H9 (cell line): ENCODE measurements around the gene PGBD2. TPM values are rescaled to one million over a fixed set of nuclear protein-coding genes. Genes with fewer than 3 reads are reported as not detected.
"Not testable (repeated sequence)": the region's sequence is repeated elsewhere in the genome, so short reads cannot be mapped to it uniquely, and the experiment has no call there.

Source experiments
- DNase-seq: peaks from one replicate; pipeline ENCODE4 v3.0.0-alpha.2; 2017
- H2AFZ ChIP-seq: one replicate; pipeline ENCODE4 v1.6.1; 2013; ENCODE audit warnings: mild to moderate bottlenecking, low read length, control low read depth, moderate library complexity
- H2AK5ac ChIP-seq: 2 replicates; pipeline ENCODE4 v1.6.1; 2013; ENCODE audit warnings: low read length, control low read depth, mixed read lengths; ENCODE audit not compliant: insufficient read length
- H2BK120ac ChIP-seq: one replicate; pipeline ENCODE4 v1.6.1; 2013; ENCODE audit warnings: low read depth, mild to moderate bottlenecking, low read length, control low read depth, inconsistent platforms; ENCODE audit not compliant: poor library complexity, severe bottlenecking
- H2BK12ac ChIP-seq: 2 replicates; pipeline ENCODE4 v1.6.1; 2013; ENCODE audit warnings: low read length, control low read depth, mixed read lengths, low read depth; ENCODE audit not compliant: insufficient read length
- H2BK15ac ChIP-seq: 2 replicates; pipeline ENCODE4 v1.6.1; 2013; ENCODE audit warnings: low read depth, low read length, control low read depth
- H2BK20ac ChIP-seq: one replicate; pipeline ENCODE4 v1.6.1; 2013; ENCODE audit warnings: low read depth, mild to moderate bottlenecking, low read length, control low read depth, inconsistent platforms; ENCODE audit not compliant: poor library complexity, severe bottlenecking
- H2BK5ac ChIP-seq: 2 replicates; pipeline ENCODE4 v1.6.1; 2013; ENCODE audit warnings: low read length, control low read depth, mixed read lengths; ENCODE audit not compliant: insufficient read length
- H3K14ac ChIP-seq: 2 replicates; pipeline ENCODE4 v1.6.1; 2013; ENCODE audit warnings: low read length, control low read depth; ENCODE audit not compliant: insufficient read depth
- H3K18ac ChIP-seq: 2 replicates; pipeline ENCODE4 v1.6.1; 2013; ENCODE audit warnings: low read depth, mild to moderate bottlenecking, mixed read lengths, low read length, control low read depth; ENCODE audit not compliant: insufficient read length
- H3K23ac ChIP-seq: 2 replicates; pipeline ENCODE4 v1.6.1; 2013; ENCODE audit warnings: low read length, control low read depth, mixed read lengths, low read depth; ENCODE audit not compliant: insufficient read length
- H3K23me2 ChIP-seq: 2 replicates; pipeline ENCODE4 v1.6.1; 2013; ENCODE audit warnings: low read depth, mild to moderate bottlenecking, mixed read lengths, low read length, control low read depth; ENCODE audit not compliant: insufficient read length, poor library complexity, severe bottlenecking
- H3K27ac ChIP-seq: 2 replicates; pipeline ENCODE4 v1.5.1; 2013; ENCODE audit warnings: low read length, control low read depth, mixed read lengths, low read depth; ENCODE audit not compliant: insufficient read length
- H3K27me3 ChIP-seq: 2 replicates; pipeline ENCODE4 v1.6.1; 2013; ENCODE audit warnings: low read length, control low read depth, inconsistent platforms; ENCODE audit not compliant: insufficient read depth
- H3K4ac ChIP-seq: 2 replicates; pipeline ENCODE4 v1.6.1; 2013; ENCODE audit warnings: low read depth, mild to moderate bottlenecking, control low read depth, inconsistent platforms, low read length, moderate library complexity
- H3K4me1 ChIP-seq: 2 replicates; pipeline ENCODE4 v1.6.1; 2013; ENCODE audit warnings: low read length, control low read depth, inconsistent platforms; ENCODE audit not compliant: insufficient read depth
- H3K4me2 ChIP-seq: 2 replicates; pipeline ENCODE4 v1.6.1; 2013; ENCODE audit warnings: low read length, control low read depth, mixed read lengths; ENCODE audit not compliant: insufficient read length, insufficient read depth
- H3K56ac ChIP-seq: 2 replicates; pipeline ENCODE4 v1.6.1; 2013; ENCODE audit warnings: low read depth, mild to moderate bottlenecking, mixed read lengths, low read length, control low read depth; ENCODE audit not compliant: insufficient read length
- H3K79me1 ChIP-seq: 2 replicates; pipeline ENCODE4 v1.6.1; 2013; ENCODE audit warnings: low read depth, mild to moderate bottlenecking, moderate library complexity, low read length, control low read depth, inconsistent platforms; ENCODE audit not compliant: insufficient read depth, poor library complexity, severe bottlenecking
- H3K79me2 ChIP-seq: 2 replicates; pipeline ENCODE4 v1.6.1; 2013; ENCODE audit warnings: low read length, control low read depth, inconsistent platforms; ENCODE audit not compliant: insufficient read depth
- H3K9ac ChIP-seq: 2 replicates; pipeline ENCODE4 v1.6.1; 2013; ENCODE audit warnings: low read length, control low read depth, mixed read lengths; ENCODE audit not compliant: insufficient read length; ENCODE audit errors: extremely low read depth
- H3K9me3 ChIP-seq: one replicate; pipeline ENCODE4 v1.6.1; 2013; ENCODE audit warnings: low read depth, low read length, inconsistent platforms; ENCODE audit not compliant: control insufficient read depth
- H3T11ph ChIP-seq: one replicate; pipeline ENCODE4 v1.6.1; 2013; ENCODE audit warnings: mild to moderate bottlenecking, low read length, control low read depth, inconsistent platforms
- H4K20me1 ChIP-seq: one replicate; pipeline ENCODE4 v1.6.1; 2013; ENCODE audit not compliant: control insufficient read depth, insufficient read length, insufficient read depth
- H4K5ac ChIP-seq: 2 replicates; pipeline ENCODE4 v1.6.1; 2013; ENCODE audit warnings: low read depth, mild to moderate bottlenecking, mixed read lengths, low read length, control low read depth; ENCODE audit not compliant: insufficient read length
- H4K8ac ChIP-seq: replicated peaks from 2 replicates; pipeline ENCODE4 v1.6.1; 2013; ENCODE audit warnings: low read length, control low read depth, mixed read lengths, low read depth; ENCODE audit not compliant: insufficient read length
- H4K91ac ChIP-seq: 2 replicates; pipeline ENCODE4 v1.6.1; 2013; ENCODE audit warnings: low read depth, mild to moderate bottlenecking, moderate library complexity, mixed read lengths, low read length, control low read depth; ENCODE audit not compliant: insufficient read length
- H3K27ac Mint-ChIP-seq, 3 experiments: 2 replicates in 2 of 3; 3 replicates in 1 of 3; pipeline ENCODE4 v1.8.0; 2020 to 2021; ENCODE audit warnings: mixed read lengths in 3 of 3, mild to moderate bottlenecking in 1 of 3, moderate library complexity in 1 of 3
- H3K27me3 Mint-ChIP-seq: 2 replicates; pipeline ENCODE4 v1.8.0; 2021; ENCODE audit warnings: low read depth, mild to moderate bottlenecking, moderate library complexity, mixed read lengths
- H3K36me3 Mint-ChIP-seq, 3 experiments: 2 replicates in 2 of 3; 3 replicates in 1 of 3; pipeline ENCODE4 v1.8.0; 2020 to 2021; ENCODE audit warnings: low read depth in 3 of 3, mixed read lengths in 3 of 3; ENCODE audit not compliant: insufficient read depth in 1 of 3
- H3K4me1 Mint-ChIP-seq, 2 experiments: 2 replicates each; pipeline ENCODE4 v1.8.0; 2020; ENCODE audit warnings: mixed read lengths in 2 of 2
- H3K4me3 Mint-ChIP-seq, 2 experiments: 2 replicates in 1 of 2; 3 replicates in 1 of 2; pipeline ENCODE4 v1.8.0; 2020 to 2021; ENCODE audit warnings: mild to moderate bottlenecking in 2 of 2, mixed read lengths in 2 of 2, moderate library complexity in 1 of 2
- H3K9me3 Mint-ChIP-seq, 2 experiments: 2 replicates in 1 of 2; 3 replicates in 1 of 2; pipeline ENCODE4 v1.8.0; 2020; ENCODE audit warnings: mild to moderate bottlenecking in 2 of 2, mixed read lengths in 2 of 2, moderate library complexity in 1 of 2
- WGBS: extraction: QIAGEN DNeasy Blood & Tissue Kit; methylation state at CpG from one replicate; pipeline ENCODE4 v1.1.7; 2013; ENCODE audit warnings: missing lambda C conversion rate, low lambda C conversion rate, mixed read lengths; ENCODE audit not compliant: insufficient read length; ENCODE audit errors: extremely low coverage; 5-methylcytosine and 5-hydroxymethylcytosine counted together
- total RNA-seq: library from RNA; stranded (reverse); gene quantifications from 2 replicates; pipeline ENCODE4 v1.2.1, GENCODE V29; 2021
- TF ChIP-seq, protein P1 (sequence below): fragments of 200-600 bp; sonication (generic); conservative IDR thresholded peaks from 3 replicates; pipeline ENCODE4 v1.8.0; 2021; ENCODE audit warnings: antibody characterized with exemption, mild to moderate bottlenecking

PGBD2 gene
- total RNA-seq, 1 experiment from 2014 or later: 10.4 TPM

DNA sequence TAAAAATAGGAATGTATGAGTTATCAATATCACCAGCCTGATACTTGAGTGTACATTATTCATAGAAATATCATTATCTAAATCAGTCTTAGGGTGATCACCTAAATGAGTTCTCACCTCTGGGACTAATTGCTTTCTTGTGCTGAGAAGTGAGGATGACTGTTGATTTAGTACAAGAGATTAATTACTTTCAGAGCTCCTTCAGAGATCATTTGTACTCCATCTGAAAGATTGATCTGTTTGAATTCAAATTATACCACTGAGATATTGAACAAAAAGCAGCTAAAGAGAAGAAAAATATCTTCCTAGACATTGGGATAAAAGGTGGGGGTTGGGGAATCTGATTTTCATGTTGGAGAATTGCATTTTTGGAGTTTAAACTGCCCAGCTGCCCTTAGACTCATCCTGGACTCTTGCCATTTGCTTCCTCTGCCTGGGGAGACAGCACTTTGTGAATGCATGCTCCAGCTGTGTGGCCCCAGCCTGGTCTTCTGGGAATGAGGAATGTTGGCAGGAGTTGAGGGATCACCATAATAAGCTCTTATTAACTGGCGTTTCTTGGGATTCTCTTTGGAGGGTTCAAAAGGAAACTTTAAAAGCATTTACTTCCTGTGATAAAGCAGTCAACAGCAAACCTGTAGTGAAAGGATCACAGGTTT lies 19.7 kb upstream of the PGBD2 start:
- no peak overlapping the region for H3K14ac ChIP-seq
- H3K9me3 Mint-ChIP-seq: no peaks in the 10 kb centered on the region
- TF ChIP-seq, protein P1, sequence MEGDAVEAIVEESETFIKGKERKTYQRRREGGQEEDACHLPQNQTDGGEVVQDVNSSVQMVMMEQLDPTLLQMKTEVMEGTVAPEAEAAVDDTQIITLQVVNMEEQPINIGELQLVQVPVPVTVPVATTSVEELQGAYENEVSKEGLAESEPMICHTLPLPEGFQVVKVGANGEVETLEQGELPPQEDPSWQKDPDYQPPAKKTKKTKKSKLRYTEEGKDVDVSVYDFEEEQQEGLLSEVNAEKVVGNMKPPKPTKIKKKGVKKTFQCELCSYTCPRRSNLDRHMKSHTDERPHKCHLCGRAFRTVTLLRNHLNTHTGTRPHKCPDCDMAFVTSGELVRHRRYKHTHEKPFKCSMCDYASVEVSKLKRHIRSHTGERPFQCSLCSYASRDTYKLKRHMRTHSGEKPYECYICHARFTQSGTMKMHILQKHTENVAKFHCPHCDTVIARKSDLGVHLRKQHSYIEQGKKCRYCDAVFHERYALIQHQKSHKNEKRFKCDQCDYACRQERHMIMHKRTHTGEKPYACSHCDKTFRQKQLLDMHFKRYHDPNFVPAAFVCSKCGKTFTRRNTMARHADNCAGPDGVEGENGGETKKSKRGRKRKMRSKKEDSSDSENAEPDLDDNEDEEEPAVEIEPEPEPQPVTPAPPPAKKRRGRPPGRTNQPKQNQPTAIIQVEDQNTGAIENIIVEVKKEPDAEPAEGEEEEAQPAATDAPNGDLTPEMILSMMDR: no peak
- H2AFZ ChIP-seq: peak overlapping the region; percentile 65
- no peak overlapping the region for H4K8ac ChIP-seq
- no peaks in the 10 kb centered on the region for H3K79me1 ChIP-seq
- H3K4me2 ChIP-seq: no peak overlapping the region
- no peak overlapping the region for H3K9ac ChIP-seq
- H2BK15ac ChIP-seq: no peak overlapping the region
- H3K36me3 Mint-ChIP-seq: no peaks in the 10 kb centered on the region
- peaks cover 13 to 20% of the 10 kb centered on the region in 2 experiments for H3K4me1 Mint-ChIP-seq
- no peak overlapping the region for H3K4ac ChIP-seq
- no peak overlapping the region for H4K5ac ChIP-seq
- no peak overlapping the region for H2BK5ac ChIP-seq
- H2BK20ac ChIP-seq: no peak overlapping the region
- H3K4me3 Mint-ChIP-seq: peak overlapping the region in 1 of 2 experiments; percentile 25; a peak in 1 of 5 replicates
- no peaks in the 10 kb centered on the region for H4K20me1 ChIP-seq
- no peaks in the 10 kb centered on the region for H3K27me3 ChIP-seq
- no peaks in the 10 kb centered on the region for H3K9me3 ChIP-seq
- H3K27ac Mint-ChIP-seq: peak overlapping the region in 2 of 3 experiments; percentile 69 to 94; a peak in 4 of 7 replicates
- H3K79me2 ChIP-seq: no peaks in the 10 kb centered on the region
- H3K27ac ChIP-seq: no peak overlapping the region
- no peak overlapping the region for H2BK120ac ChIP-seq
- no peak overlapping the region for H2BK12ac ChIP-seq
- H3K4me1 ChIP-seq: no peaks in the 10 kb centered on the region
- H4K91ac ChIP-seq: no peak overlapping the region
- WGBS: no CpG with 5 or more reads among the region's 1 CpG
- DNase-seq: no peak
- no peaks in the 10 kb centered on the region for H3K23me2 ChIP-seq
- no peak overlapping the region for H3T11ph ChIP-seq
- no peak overlapping the region for H3K18ac ChIP-seq
- no peaks in the 10 kb centered on the region for H3K27me3 Mint-ChIP-seq
- H2AK5ac ChIP-seq: no peak overlapping the region
- H3K56ac ChIP-seq: no peak overlapping the region
- no peak overlapping the region for H3K23ac ChIP-seq

DNA sequence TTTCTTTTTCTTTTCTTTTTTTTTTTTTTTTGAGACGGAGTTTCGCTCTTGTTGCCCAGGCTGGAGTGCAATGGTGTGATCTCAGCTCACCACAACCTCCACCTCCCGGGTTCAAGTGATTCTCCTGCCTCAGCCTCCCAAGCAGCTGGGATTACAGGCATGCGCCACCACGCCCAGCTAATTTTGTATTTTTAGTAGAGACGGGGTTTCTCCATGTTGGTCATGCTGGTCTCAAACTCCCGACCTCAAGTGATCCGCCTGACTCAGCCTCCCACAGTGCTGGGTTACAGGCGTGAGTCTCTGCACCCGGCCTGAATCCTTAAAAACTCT lies 16.2 kb upstream of the PGBD2 start:
- not testable (repeated sequence) for DNase-seq, H3K9ac ChIP-seq, H3K4me2 ChIP-seq, H4K91ac ChIP-seq, H2AFZ ChIP-seq, H2BK12ac ChIP-seq, H3K4me1 ChIP-seq, H3K79me2 ChIP-seq, H3K27ac Mint-ChIP-seq, H3K36me3 Mint-ChIP-seq, H3T11ph ChIP-seq, H4K5ac ChIP-seq, H4K20me1 ChIP-seq, H3K9me3 Mint-ChIP-seq, H3K4ac ChIP-seq, H3K4me3 Mint-ChIP-seq, H3K18ac ChIP-seq, H2AK5ac ChIP-seq, H2BK15ac ChIP-seq, H3K14ac ChIP-seq, H3K27ac ChIP-seq, H3K9me3 ChIP-seq, H4K8ac ChIP-seq, H2BK120ac ChIP-seq, H3K56ac ChIP-seq, H3K23me2 ChIP-seq, H2BK5ac ChIP-seq, H3K79me1 ChIP-seq, H2BK20ac ChIP-seq, H3K27me3 ChIP-seq, H3K23ac ChIP-seq, H3K27me3 Mint-ChIP-seq
- WGBS: no CpG with 5 or more reads among the region's 10 CpGs
- H3K4me1 Mint-ChIP-seq: peaks cover 13 to 20% of the 10 kb centered on the region in 2 experiments
